T-helper 2 cell (primary cell): ENCODE results near the gene SLC38A6.
"Not testable (repeated sequence)": the region's sequence is repeated elsewhere in the genome, so short reads cannot be mapped to it uniquely, and the experiment has no call there.

Source experiments
- DNase-seq, 5 experiments: peaks; one replicate each; pipeline versions ENCODE4 v3.0.0 to v3.0.0-alpha.2; 2012 to 2022

The SLC38A6 gene

DNA sequence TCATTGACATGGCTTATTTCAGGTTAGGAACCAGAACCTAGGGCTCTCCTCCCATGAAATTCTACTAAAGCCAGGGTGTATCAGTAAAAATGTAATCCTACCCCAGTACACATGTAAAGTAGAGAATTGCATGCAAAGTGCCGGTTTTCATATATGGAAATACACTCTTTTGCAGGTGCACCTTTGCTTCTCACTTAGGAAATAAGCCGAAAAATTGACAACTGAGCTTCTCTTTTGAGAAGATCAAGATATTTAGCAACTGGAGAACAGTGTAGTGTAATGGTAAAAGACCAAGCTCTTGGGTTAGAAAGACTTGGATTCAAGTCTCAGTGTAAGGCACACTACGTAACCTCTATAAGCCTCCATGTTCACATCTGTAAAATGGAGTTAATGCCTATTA, 82.4 kb downstream of the SLC38A6 start:
- no peak for DNase-seq

DNA sequence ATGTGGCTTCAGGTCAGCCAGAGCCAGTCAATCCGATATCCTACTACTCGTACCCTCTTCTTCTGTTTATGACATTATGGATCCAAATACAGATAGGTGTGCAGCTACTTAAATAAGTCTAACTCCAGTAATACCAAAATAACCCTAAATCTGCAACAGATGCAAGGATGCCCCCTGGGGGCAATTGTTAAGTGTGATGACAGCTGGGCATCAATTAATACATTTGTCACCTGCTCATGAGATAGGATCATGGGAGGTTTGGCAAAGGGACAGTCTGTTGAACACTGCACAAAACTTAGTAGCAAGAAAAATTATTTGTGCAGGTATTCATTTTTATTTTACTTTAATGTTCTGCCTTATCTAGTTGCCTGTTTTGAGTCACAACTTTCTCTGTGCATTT, 83.2 kb downstream of the SLC38A6 start:
- DNase-seq = no peak

DNA sequence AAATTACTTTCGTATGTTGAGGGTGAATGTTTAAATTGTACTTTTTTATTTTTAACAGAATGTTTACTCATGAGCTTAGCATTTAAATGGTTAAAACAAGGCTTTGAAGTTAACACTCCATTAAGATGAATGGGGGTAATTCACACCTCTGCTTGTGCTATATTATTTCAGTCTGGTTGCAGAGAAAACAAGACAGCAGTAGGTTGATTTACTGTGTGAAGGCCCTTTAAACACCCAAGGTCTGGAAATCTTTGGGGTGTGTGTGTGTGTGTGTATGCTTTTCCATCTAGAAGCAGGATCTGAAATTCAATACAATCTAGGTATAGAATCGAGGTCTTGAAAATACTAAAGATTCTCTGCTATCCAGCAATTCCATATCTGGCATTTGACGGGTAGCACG, 83.8 kb downstream of the SLC38A6 start:
- no peak for DNase-seq

DNA sequence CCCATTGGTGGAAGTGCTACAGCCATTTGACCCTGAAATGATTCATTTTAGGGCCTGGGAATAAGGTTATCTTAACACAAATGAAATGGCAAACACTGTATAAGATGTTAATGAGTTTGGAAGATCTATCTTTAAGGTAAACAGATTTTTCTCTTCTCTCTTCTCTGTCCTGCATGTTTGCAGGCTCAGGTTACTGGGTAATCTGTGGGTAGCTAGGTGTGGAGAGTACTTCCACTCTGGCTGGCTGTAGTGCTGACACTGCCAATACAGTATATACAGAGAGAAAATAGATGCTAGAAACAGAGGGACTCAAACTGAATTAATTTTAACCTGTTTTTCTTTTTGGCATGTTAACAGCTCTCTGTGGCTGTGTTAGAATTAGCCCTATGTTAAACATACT, 84.6 kb downstream of the SLC38A6 start:
- DNase-seq = peak in 1 of 5 experiments; percentile 16

DNA sequence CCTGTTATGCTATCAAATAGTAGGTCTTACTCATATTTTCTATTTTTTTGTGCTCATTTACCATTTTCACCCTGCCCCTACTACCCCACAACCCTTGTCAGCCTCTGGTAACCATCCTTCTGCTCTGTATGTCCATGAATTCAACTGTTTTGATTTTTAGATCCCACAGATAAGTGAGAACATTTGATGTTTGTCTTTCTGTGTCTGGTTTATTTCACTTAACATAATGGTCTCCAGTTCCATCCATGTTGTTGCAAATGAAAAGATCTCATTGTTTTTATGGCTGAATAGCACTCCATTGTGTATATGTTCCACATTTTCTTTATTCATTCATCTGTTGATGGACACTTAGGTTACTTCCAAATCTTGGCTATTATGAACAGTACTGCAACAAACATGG, 91.4 kb downstream of the SLC38A6 start:
- not testable (repeated sequence) for DNase-seq

DNA sequence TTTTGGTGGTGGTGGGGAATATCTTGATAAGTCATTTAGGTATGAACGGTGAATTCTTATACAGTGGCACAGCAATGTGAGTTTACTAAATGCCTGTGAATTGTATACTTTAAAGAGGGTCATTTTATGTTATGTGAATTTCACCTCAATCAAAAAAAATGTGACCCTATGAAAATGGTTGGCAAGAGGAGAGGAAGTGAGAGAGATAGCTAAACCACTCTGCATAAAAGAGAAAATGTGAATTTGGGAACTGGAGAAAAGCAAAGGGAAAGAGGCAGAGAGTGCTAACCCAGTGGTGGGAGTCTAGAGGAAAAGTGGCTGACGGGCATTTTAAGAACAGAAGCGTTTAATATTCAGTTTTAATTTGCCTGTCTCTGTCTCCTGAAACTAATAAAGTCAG, 93.8 kb downstream of the SLC38A6 start:
- no peak for DNase-seq

DNA sequence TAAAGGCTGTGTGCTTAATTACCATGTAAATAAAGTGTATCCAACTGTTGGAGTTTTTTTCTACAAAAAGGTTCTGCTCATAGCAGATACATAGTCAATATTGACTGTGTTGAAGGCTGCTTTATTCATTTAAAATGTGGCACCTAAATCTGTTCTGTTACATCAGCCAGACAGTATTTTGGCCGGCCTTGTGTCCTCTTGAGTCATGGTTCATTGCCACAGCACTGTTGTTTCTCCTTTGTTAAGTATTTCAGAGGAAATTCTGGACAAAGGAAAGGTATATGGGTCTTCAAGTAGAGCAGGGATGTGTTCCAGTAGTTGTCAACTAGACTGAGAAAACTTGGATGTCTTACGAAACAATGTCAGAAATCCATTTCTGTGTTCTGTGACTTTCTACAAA, 95.5 kb downstream of the SLC38A6 start:
- DNase-seq = no peak

DNA sequence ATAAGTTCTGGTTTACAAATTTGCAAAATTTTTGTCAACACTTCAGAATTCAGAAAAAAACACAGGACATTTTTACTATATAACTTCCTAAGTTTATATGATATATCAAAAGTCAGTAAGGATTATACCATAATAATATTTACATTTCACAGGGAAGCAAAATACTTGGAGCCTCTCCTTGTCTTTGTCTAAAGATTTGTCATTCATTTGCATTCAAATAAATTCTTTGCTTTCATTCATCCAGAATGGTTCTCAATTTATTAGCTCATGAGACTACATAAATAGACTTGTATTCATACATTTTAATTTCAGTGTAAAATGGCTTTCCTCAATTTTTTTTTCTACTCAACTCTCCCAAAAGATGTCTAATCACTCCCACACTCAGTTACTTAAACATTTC, 96.4 kb downstream of the SLC38A6 start:
- no peak for DNase-seq

DNA sequence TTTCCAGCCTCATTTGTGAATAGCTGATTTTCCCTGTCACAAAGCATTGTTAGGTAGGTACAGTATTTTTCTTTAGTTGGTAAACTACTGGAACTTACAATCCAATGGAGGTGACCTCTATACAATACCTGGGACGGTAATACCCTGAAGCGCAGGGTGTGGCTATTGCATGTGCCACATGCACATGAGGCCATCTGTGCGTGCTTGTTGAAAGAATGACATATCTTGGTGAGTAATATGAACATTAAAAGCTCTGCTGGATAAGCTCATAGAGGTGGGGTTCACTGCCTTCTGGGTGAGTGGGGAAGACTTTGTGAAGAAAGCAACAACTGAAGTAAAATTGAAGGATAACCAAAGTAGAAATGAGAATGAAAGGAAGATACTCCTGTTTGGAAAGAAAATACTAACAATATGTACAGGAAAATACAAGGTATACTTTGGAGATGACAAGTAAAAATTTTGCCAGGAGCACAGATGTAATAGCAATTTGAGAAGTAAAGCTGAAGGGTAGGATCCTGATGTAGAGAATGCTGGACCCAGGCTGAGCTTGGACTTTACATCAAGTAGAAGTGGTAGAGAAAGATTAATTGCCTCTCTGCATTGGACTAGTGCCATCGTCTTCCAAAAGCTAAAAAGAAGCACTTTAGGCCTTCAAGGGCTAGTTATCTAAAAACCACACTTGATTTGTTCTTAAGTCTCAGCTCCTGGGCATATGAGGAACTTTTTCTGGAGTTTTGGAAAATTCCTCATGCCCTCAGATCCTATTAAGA, 97.1 kb downstream of the SLC38A6 start:
- no peak for DNase-seq

DNA sequence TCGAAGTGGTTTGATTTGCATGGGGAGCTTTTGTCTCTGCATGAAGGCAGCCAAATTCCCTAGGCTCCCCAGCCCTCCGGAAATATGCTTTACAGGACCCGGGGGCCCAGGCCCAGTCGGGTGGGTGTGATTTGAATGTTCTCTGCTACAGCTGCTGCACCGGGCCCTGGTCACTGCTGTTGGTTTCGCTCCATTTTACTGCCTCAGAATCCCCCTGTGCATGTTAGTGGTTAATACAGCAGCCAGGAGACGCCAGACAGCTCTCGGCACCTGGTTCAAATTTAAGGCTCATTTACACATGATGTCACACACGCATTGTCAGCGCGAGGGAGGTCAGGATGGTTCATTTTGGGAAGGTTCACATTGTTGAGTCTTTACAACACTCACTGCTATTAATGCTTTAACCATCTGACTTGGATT, 99.6 kb downstream of the SLC38A6 start:
- no peak for DNase-seq

DNA sequence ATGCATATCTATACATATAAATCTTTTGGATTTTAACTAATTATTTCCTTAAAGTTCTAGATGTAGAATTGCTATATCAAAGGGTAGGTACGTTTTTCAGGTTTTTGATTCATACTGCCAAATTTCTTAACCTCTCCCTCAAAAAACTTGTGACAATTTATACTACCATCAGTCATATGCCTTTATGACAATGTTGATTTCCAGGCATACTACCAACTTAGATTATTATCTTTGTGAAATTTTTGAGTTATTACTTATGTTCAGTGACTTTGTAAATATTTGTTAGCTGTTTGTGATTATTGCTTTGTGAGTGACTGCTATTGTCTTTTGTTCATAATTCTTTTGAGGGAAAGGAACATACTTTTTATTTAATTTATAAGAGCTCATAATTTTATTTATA, 107.0 kb downstream of the SLC38A6 start:
- DNase-seq = no peak

DNA sequence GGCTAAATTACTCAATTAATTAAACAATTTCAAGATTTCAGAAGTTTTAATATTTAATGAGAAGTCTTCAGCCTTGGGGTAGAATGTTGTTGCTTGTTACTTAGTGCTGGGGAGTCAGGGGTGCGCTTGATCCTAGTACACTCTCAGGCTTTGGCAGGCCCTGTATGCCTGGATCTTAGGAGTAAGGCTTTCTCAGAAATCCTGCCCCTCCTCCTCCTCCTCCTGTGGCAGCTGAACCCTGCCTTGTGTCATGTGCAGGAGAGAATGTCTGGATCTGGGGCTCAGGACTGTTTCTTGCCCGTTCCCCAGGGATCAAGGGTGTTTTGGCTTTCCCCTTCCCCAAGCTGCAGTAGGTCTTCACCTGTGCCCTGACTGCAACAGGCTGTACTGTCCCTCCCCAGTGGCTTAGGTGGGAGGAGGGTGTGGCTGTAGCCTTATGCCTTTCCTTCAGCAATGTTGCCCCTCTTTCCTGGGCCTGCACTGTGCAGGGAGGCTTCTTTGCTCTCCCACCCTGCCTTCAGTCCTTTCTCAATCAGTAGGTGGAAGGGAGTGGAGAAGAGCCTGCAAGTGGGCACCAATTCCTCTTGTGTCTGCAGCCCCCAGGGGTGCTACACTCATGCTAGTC, 108.2 kb downstream of the SLC38A6 start:
- DNase-seq = no peak

DNA sequence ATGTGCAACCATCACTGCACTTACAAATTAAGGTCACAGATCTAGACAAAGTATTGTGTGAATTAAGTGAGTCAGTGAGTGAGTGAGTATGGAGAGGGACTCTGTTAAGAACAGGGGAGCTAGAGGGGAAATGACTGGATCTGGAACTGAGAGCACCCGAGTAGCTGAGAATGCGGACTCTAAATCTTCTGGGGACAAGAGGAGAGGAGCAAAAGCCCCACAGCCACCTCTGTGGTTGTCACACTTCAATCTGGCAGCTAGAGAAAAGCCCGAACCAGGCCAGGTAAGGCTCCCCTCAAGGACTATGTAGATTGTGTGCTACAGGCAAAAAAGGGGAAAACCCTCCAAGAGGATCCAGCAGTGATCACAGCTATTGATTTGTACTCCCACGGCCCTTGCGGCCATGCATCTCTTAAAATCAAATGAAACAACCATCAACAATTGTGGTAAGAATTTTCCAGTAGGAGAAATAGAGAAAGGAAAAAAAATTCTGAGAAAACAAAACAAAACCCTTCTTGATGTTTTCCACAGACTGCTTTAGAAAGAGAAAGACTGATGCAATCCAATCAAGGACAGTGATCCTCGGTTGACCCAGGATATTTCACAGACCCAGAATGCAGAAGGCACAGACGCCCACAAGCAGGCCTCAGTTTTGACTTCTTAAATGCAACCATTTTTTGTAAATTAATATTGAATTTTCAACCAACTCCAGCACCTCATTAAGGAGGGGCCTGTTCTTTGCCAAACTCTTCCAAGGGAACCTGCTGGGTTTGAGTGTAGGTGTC, 109.6 kb downstream of the SLC38A6 start:
- peak in 1 of 5 experiments; percentile 24 for DNase-seq

DNA sequence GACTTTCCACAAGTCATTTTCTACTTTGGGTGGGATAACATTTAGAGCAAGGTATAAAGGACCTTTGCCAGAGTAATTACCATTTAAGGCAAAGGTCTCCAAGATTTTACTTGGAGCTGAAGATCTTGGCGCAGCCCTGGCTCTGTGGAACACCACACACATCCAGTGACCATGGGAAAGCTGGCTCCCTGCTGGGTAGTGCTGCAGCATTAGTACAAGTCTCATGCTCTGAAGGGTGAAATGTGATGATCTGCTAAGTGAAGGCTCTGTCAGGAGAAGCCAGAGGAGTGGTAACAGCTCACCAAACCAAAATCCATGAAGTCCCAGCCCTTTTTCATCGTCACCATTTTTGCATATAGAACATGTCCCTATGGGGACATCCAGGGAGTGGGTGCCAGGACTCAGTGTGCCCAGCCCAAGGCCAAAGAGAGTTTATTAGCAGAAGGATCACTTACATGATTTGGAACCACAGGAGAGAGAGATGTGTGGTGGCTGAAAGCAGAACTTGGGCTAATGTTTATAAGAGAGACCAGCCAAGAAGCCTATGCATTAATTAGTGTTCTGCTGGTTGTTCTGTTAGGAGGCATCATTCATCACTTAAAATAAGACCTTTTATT, 110.7 kb downstream of the SLC38A6 start:
- DNase-seq = no peak

DNA sequence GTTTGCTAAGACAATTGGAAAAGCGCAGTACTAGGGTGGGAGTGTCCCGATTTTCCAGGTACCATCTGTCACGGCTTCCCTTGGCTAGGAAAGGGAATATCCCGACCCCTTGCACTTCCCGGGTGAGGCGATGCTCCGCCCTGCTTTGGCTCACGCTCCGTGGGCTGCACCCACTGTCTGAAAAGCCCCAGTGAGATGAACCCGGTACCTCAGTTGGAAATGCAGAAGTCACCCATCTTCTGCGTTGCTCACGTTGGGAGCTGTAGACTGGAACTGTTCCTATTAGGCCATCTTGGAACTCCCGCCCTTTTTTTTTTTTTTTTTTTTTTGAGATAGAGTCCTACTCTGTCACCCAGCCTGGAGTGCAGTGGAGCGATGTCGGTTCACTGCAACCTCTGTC, 117.1 kb downstream of the SLC38A6 start:
- not testable (repeated sequence) for DNase-seq

DNA sequence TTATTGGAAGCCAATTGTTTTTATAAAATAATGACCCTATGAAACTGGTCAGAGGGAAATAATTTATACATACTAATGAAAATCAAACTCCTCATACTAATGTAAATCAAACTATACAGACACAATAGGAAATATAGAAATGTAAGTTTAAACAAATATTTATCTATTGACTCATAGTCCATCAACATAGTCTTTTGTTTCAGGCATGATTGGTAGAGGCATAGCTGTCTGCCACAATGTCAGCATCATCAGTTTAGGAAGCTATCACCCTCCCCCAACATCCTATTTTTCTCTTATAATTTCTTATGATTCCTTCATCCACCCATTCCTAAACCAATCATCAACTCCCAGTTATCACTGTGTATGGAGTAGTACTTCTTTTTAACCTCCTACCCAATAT, 117.7 kb downstream of the SLC38A6 start:
- DNase-seq = no peak

DNA sequence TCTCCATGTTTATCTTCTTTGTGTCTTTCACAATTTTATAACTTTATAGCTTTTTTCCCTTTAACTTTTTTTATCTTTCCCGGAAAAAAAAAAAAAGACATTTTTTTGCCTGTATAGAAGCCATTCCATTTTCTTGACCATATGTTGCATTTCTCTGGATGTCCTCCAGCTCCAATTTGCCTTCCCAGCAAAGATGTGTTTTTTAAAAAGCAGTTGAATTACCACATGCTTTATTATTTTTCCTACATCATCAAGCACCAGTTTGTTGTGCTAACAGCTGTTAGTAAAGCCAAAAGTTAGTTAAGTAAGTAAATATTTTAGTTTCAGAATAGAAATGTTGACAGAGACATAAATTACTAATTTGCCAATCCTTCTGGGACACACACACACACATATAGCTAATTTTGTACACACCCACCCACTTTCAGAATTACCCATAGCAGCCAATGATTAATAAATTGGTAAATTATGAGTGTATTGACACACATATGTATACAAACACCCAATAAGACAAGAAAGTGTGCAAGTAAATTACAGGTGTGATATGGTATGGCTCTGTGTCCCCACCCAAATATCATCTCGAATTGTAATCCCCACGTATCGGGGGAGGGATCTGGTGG, 118.3 kb downstream of the SLC38A6 start:
- DNase-seq = no peak

DNA sequence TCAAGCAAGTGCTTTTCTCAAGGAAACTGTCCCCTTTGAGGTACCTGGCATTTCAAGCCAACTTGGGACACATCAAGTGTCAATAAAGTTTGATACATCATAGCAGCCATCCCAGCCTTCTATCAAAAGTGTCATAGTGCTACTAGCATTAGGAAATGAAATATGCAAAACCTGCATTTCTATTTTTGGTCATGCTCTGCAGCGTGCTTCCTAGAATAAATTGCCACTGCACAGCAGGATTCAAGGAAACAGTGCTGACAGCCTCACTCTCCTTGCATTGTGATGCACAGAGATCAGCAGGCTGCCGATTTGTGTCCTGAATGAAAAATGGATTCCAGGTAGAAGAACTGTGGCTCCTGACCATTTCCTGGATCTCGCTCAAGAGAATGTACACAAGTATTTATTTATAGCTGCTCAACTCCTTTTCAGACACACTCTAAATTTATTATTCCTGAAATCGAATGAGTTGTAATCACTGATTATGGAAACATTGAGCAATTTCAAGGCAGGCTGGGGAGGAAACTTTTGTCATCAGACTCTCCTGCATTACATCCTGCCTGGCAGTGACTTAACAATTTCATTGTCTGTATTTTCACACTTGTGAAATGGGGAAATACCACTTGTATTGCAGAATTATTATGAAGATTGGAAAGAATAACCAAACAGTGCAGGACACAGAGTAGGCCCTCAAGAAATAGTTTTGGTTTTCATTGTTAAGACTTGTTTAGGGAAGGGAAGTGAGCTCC, 120.9 kb downstream of the SLC38A6 start:
- no peak for DNase-seq
